ENCODE measurements around the gene GATAD2A.

DNA sequence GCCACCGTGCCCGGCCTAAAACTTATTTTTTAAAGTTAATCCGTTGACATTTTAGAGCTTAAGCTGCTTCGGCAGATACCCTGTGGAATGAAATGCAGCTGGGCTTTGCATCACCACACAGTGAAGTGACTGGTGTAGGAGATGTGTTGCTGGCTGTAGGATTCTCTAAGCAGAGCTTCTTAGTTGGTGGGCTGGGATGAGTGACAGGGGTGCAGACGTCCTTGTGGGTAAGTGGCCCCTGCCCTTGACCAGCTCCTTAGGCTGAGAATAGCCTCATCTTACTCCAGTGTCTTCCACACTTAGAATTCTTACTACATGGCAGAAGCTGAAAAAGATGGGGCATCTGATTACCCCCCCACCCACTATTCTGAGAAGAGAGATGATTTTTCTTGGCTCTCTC, 11.6 kb downstream of the GATAD2A start:
- TF ChIP-seq, protein P1, sequence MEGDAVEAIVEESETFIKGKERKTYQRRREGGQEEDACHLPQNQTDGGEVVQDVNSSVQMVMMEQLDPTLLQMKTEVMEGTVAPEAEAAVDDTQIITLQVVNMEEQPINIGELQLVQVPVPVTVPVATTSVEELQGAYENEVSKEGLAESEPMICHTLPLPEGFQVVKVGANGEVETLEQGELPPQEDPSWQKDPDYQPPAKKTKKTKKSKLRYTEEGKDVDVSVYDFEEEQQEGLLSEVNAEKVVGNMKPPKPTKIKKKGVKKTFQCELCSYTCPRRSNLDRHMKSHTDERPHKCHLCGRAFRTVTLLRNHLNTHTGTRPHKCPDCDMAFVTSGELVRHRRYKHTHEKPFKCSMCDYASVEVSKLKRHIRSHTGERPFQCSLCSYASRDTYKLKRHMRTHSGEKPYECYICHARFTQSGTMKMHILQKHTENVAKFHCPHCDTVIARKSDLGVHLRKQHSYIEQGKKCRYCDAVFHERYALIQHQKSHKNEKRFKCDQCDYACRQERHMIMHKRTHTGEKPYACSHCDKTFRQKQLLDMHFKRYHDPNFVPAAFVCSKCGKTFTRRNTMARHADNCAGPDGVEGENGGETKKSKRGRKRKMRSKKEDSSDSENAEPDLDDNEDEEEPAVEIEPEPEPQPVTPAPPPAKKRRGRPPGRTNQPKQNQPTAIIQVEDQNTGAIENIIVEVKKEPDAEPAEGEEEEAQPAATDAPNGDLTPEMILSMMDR (IDR thresholded peaks at IDR 0.05): no peak
- TF ChIP-seq POLR2A (IDR thresholded peaks at IDR 0.05): no peak

Data from stomach (tissue), 4 donors.